Globus pallidus (tissue), 1 donor: ENCODE data around the gene CRTC2.
"Not testable (repeated sequence)": the region's sequence is repeated elsewhere in the genome, so short reads cannot be mapped to it uniquely, and the experiment has no call there.

Source experiments
- DNase-seq: peaks from one replicate; pipeline ENCODE4 v3.0.0-alpha.2; 2015; ENCODE audit warnings: low spot score

The CRTC2 gene, protein sequence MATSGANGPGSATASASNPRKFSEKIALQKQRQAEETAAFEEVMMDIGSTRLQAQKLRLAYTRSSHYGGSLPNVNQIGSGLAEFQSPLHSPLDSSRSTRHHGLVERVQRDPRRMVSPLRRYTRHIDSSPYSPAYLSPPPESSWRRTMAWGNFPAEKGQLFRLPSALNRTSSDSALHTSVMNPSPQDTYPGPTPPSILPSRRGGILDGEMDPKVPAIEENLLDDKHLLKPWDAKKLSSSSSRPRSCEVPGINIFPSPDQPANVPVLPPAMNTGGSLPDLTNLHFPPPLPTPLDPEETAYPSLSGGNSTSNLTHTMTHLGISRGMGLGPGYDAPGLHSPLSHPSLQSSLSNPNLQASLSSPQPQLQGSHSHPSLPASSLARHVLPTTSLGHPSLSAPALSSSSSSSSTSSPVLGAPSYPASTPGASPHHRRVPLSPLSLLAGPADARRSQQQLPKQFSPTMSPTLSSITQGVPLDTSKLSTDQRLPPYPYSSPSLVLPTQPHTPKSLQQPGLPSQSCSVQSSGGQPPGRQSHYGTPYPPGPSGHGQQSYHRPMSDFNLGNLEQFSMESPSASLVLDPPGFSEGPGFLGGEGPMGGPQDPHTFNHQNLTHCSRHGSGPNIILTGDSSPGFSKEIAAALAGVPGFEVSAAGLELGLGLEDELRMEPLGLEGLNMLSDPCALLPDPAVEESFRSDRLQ

DNA sequence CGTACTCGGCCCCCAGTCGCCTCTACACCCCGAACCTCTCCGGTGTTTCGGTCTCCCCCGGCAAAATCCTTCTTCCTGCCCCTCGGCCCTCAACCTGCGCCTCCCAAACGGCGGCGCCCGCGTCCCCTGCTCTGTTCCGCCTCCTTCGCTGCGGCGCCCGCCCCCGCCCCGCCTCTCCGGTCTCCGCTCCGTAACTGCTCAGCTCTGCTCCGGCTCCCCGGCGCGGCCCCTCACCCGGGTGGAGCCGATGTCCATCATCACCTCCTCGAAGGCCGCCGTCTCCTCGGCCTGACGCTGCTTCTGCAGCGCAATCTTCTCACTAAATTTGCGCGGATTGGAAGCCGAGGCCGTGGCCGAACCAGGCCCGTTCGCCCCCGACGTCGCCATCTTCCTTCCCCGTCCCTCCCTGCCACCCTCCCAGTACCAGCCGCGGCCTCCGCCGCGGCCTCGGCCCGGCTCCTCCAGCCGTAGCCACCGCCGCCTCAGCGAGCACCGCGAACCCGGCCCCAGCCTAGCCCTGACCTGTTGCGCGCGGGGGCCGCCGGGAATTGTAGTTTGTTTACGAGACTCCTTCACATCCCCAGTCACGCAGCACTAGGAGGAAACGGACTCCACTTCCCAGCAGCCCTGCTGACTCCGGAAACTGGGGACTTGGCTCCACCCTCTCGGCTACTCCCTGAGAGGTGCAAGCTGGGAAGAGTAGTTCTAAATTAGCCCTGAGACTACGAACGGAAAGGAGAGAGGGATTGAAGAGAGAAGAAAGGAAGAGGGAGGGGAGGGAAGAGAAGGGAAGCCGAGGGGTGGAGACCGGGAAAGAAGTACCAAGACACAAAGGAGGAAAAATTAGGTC is at the start of gene CRTC2:
CRTC2 (minus strand) TSS at position 502 of the 850 bp plus-strand sequence; CDS start at position 387, 115 bp downstream.
- DNase-seq = peak; percentile 98

DNA sequence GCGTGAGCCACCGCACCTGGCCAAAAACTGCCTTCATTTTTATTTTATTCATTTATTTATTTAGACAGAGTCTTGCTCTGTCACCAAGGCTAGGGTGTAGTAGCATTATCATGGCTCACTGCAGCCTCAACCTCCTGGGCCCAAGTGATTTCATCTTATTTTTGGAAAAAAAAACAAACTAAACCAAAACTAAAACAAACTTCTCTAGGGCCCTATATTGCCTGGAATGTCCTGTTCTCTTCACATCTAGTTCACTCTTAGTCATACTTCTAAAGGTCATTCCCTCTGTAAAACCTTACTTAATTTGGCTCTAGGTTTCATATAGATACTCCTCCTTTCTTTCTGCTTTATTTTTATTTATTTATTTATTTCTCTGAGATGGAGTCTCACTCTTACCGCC is 47.7 kb upstream of the CRTC2 start:
- no peak for DNase-seq

DNA sequence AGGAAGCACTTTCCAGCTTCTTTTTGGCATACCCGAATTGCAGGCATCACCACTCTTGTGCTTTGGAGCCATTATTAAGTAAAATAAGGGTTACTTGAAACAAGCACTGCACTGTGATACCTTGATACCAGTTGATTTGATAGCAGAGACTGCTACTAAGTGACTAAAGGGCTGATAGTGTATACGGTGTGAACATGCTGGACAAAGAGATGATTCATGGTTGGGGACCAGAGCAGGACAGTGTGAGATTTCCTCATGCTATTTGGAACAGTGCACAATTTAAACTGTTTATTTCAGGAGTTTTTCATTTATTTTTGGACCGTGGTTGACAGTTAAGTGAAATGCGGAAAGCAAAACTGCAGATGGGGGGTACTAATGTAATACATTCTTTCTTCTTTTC is 42.0 kb upstream of the CRTC2 start:
- no peak for DNase-seq

DNA sequence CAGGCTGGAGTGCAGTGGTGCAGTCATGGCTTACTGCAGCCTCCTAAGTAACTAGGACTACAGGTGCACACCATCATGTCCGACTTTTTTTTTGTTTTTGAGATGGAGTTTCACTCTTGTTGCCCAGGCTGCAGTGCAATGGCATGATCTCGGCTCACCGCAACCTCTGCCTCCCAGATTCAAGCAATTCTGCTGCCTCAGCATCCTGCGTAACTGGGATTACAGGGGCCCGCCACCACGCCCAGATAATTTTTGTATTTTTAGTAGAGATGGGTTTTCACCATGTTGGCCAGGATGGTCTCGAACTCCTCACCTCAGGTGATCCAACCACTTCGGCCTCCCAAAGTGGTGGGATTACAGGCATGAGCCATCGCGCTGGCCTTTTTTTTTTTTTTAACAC is 38.5 kb upstream of the CRTC2 start:
- not testable (repeated sequence) for DNase-seq

DNA sequence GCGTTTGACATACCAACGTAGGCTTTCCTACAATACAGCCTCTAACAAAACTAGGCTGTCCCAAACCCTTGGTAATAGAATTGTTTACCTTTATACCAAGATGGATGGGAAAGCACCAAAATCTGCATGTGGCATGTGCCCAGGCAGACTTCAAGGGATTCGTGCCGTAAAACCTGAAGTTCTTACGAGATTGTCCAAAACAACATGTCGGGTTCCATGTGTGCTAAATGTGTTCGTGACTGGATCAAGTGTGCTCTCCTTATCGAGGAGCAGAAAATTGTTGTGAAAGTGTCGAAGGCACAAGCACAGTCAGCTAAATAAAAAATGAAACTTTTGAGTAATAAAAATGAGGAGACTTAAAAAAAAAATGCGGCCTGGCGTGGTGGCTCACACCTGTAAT is 37.2 kb upstream of the CRTC2 start:
- no peak for DNase-seq

DNA sequence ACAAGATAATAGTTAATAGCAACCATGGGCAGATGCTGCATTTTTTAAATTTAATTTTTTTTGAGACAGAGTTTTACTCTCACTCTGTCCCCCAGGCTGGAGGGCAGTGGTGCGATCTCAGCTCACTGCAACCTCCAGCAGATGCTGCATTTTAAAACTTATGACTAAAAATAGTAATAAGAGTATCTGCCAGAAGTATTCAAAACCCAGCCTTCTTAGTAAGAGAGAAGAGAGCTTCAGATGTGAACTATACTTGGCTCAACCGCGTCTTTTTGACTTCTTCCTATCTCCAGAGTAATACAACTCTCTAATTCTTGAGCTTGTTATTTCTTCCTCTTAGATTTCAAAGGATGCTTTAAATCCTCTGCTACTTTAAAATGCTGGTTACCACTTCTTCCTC is 36.8 kb upstream of the CRTC2 start:
- no peak for DNase-seq

DNA sequence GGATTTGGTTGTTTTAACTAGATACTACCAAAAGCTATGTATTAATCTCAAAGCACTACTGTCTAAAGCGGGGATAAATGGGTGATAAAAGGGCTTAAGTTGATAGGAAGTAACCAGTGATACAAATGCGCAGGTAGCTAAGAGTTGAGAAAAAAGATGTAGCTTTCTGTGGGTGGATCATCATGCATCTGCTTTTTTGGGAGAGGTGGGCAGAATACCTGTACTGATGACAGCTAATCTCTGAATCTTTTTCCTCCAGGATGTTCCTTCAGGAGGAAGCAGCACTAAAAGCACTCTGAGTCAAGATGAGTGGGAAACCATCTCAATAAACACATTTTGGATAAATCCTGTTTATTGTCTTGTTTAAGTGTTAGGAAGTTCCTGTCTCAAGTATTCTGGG is 33.4 kb upstream of the CRTC2 start:
- no peak for DNase-seq

DNA sequence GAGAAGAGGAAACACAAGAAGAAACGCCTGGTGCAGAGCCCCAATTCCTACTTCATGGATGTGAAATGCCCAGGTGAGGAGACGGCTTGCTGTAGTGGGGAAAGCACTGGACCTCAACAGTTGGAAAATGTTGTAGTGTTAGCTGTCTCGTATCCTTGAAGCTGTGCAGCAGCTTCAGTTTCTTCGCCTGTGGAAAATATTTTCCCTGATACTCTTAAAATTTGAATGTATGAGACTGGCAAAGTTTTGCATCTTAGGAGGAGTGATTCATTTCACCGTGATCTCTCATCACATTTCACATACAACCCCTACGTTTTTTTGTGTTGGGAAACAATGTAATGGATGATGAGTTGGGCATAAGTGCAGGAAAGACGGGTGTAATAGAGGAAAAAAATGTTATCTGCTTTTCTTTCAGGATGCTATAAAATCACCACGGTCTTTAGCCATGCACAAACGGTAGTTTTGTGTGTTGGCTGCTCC is 32.8 kb upstream of the CRTC2 start:
- no peak for DNase-seq

DNA sequence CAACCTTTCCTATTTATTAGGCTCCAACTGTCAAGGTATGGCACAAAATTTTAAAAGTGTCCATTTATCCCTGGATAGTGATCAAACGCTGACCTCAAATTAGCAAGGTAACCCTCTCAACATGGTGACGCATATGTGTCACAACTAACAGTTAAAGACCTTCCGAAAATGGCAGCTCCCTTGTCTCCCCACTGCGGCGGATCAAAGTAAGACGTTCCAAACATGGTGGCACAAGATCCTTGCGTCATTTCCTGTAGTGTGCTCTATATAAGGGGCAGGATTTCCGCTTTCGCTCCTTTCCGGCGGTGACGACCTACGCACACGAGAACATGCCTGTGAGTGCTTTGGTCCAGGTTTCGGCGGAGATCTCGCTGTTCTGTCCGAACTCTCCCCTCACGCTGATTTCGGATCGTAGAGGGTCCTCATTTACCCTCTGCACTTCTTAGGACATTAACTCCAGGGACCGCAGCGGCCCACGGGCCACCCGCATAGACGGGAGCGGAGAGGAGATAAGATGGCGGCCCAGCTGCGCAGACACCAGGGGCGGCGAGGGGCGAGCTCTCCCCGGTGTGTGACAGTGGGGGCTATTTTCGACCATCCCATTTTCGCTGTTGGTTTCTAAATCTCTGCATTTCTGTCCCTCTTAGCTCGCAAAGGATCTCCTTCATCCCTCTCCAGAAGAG is 32.2 kb upstream of the CRTC2 start, which contains the start of gene RPS27:
RPS27 (plus strand) TSS at position 295 of the 683 bp plus-strand sequence; CDS start at position 330, 35 bp downstream.
- peak; percentile 97 for DNase-seq

DNA sequence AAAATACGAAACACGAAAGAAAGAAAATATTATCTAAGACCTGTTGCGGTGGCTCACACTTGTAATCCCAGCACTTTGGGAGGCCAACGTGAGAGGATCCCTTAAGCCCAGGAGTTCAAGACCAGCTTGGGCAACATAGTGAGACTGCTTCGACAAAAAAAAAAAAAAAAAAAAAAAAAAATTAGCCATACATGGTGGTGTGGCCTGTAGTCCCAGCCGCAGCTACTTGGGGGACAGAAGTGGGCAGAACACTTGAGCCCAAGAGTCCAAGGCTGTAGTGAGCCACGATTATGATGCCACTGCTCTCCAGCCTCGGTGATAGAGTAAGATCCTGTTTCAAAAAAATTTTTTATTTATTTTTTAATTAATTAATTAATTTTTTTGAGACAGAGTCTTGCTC is 29.2 kb upstream of the CRTC2 start:
- no peak for DNase-seq

DNA sequence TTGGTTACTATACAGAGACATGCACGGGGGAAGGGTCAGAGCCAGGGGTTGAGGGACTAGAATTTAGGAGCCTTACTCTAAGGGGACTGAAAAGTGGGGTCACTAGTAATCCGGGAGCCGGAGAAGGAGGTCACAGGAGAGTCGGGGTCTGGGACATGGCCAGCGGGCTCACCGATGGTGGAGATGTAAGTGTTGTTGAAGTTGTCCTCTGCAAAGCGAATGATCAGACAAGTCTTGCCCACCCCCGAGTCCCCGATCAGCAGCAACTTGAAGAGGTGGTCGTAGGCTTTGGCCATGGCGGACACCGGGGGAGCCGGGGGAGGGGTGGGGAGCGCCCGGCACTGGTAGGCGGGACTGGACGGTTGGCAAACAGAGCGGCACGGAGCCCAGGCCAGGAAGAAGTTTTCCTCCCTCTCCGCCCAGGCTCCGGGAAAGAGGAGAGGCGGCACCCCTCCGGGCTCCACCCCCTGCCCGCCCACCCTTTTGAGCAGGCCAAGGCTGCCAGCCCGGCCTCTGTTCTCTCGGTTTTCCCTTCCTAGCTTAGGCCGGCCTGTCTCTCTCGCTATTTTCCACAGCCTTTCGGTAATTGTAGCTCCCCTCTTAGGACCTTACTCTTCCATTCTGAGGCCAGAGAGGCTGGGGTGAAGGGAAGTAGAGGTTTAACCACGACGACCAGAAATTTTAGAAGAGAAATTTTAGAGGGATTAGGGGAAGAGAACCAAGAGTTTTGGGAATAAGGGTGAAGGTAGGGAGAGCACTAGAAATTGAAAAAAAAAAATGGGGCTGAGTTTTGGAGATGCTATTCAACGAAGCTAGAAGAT is 27.7 kb upstream of the CRTC2 start, which contains the start of gene RAB13:
RAB13 (minus strand) TSS at position 399 of the 821 bp plus-strand sequence; CDS start at position 296, 103 bp downstream.
- DNase-seq = peak; percentile 72

DNA sequence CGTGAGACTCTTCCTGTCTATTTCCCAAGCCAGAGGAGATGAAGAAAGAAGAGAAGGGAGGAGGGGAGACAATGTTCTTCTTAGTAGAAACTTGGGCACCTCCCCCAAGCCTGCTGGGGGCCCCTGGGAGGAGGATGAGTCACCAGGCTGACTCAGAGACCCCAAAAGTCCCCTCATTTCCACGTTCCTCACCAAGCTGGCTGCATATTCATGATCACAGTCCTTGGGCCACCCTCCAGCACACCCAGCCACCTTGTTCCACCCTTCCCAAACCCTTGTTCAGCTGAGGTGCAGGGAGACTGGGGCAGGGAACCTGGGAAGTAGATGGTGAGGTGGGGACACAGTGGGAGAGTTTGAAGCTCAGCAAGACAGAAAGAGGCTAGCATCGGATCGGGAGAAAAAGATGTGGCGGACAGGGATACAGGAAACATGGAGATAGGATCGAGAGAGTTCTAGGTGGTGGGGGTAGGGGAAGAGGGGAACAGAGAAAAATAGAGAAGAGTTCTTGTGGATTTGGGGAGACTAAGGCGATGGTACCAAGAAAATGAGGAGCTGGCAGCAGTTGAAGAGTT is 27.0 kb upstream of the CRTC2 start:
- no peak for DNase-seq

DNA sequence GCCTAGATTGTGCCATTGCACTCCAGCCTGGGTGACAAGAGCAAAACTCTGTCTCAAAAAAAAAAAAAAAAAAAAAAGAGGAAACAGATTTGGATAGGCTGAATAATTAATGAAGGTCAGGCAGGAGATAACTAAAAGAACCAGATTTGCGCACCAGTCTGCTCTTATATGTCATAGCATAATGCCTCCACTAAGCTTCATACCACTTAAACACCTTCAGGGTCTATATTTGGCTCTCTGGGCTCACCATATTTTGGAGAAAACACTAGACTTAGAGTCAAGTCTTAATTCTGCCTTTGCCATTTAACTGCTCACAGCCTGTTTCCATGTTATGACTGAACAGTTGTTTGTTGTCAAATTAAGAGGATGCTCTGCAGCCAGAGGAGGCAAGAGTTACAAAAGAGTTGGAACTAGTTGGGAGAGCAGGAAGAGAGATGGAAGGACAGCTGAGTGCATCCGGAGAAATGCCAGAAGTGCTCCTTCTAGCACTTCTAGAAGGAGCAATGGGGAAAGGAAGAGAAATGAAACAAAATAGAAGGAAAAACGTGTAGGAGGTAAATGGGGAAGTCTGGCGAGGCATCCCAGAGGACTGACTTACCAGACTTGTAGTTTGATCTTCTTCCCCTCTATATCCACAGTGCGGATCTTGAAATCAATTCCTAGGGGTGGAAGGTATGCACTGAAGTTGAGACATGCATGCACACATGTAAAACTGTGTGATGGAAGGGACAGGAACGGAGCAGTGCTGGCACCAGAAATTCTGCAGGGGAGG is 25.9 kb upstream of the CRTC2 start:
- DNase-seq = no peak

DNA sequence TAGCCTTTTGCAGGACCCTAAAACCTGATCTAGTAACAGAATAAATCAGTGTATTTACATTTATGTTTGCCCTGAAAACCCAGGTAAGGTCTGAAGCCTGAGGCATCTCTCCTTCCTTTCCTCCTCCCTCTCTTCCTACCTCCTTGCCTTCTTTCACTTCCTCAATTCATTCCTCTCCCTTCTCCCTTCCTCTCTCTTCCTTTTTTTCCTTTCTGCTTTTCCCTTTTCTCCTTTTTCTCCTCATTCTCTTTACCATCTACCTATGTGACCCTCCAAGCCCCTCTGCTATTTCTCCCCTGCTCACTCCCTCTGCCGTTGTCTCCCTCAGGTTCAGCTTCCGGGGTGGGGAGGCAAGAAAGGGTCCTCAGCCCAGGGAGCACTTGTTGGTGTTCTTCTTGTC is 23.3 kb upstream of the CRTC2 start:
- not testable (repeated sequence) for DNase-seq

DNA sequence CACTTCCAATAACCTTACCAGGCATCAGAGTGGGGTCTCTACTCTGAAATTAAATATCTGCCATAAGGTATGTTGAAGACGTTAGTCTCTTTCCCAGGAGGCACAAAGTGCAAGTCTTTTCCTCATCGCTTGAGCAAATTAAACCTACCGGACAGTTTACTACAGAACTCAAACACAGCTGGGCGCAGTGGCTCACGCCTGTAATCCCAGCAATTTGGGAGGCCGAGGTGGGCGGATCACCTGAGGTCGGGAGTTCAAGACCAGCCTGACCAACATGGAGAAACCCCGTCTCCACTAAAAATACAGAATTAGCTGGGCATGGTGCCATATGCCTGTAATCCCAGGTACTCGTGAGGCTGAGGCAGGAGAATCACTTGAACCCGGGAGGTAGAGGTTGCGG is 20.7 kb upstream of the CRTC2 start:
- not testable (repeated sequence) for DNase-seq

DNA sequence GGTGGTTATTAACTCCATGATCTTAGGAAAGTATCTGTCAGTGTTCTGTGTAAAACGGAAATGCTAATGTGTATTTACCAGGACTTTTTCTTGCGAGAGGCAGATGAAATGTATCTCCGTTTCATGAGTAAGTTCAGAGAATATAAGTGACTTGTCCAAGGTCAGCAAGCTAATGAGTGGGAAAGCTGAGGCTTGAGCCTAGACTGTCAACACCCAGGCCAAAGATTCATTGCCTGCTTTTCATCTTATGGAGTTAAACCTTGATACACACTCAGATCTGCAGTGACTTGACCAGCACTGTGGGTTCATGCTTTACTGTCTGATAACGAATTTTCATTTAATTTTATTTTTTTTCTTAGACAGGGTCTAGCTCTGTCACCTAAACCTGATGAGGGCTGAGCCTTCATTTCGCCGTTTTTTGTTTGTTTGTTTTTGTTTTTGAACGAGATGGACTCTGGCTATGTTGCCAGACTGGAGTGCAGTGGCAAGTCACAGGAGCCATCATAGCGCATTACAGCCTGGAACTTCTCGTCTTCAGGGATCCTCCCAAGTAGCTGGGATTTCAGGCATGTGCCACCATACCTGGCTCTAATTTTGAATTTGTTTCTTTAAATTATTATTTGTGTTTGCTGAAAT is 20.0 kb upstream of the CRTC2 start:
- no peak for DNase-seq

DNA sequence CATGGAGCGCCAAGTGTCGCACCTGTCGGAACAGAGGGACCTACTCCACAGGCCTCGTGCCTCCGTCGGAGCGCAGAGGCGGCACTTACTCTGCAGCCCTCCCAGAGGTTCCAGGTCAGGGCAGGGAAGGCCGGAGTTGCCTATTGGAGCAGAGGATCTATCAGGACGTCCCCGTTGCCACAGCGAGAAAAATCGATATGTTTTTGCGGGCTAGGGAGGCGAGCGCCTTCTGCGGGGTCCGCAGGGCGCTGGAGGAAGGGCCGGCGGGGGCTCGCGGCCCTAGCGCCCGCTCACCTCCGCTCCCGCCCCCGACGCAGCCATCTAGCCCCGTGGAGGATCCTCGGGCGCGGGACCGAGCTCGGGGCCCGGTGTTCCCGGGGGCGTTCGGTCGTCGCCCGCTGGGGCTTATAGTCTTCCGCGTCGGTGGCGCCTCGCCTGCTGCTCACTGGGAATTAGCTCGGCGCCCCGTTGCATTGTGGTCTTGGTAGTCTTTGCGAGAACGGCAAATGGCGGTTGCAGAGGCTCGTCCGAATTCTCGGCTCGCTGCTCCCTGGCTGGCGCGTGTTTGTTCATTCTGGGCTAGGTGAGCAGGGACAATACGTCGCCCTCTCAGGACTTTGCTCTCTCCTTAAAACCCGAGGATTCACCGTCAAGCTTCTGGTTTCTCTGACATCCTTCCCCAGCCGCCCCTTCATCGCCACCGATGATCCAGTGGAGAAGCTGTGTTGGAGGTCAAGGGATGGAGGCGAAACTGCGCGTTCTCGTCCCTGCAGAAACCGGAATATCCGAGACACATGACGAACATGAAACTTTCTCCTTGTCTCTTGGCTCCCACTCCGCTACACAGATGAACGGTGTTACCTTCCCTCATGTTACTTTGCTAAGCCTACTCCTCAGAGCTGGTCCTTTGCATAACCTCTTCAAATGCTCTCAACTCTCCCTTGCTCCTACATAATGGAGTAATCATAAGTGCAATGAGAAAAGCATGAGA is 19.1 kb upstream of the CRTC2 start, which contains the start of gene JTB:
JTB (minus strand) TSS at position 425 of the 991 bp plus-strand sequence; CDS start at position 3, 422 bp downstream.
- DNase-seq = peak; percentile 86
